Stimulated activated naive CD8-positive, alpha-beta T cell treated with anti-CD3 and anti-CD28 coated beads, Interleukin-15, amount 100 ng/mL, for 72 hours (primary cell): Measurements from ENCODE around the gene RNF212.

Experiments used
- ATAC-seq: fragments of 150-1000 bp; cut with Tn5 transposase; 2 replicates; pipeline ENCODE4 v1.10.0; 2021; ENCODE audit warnings: mild to moderate bottlenecking, moderate library complexity
- DNase-seq, 2 donors: peaks; one replicate each; pipeline ENCODE4 v3.0.0; 2021 to 2022
- H3K27ac Mint-ChIP-seq, 2 donors: one replicate each; pipeline ENCODE4 v1.8.0; 2022; ENCODE audit warnings: mild to moderate bottlenecking in 2 of 2, mixed read lengths in 2 of 2, moderate library complexity in 2 of 2
- H3K27me3 Mint-ChIP-seq: one replicate; pipeline ENCODE4 v1.8.0; 2022; ENCODE audit warnings: mixed read lengths
- H3K4me1 Mint-ChIP-seq: one replicate; pipeline ENCODE4 v1.8.0; 2022; ENCODE audit warnings: mild to moderate bottlenecking, mixed read lengths
- H3K4me3 Mint-ChIP-seq, 2 donors: one replicate each; pipeline ENCODE4 v1.8.0; 2022; ENCODE audit warnings: mild to moderate bottlenecking in 2 of 2, mixed read lengths in 2 of 2, moderate library complexity in 1 of 2
- H3K9me3 Mint-ChIP-seq, 2 donors: one replicate each; pipeline ENCODE4 v1.8.0; 2022; ENCODE audit warnings: mixed read lengths in 2 of 2

The RNF212 gene

GRCh38 chr4:1043651-1044468 lies 69.5 kb downstream of the RNF212 start:
- Mint-ChIP-seq H3K27me3 (peaks cover 56% of the 10 kb centered on the region), H3K27ac (peak overlapping the region in 1 of 2 donors; percentile 63), H3K9me3 (peaks cover 0 to 7% of the 10 kb centered on the region in 2 donors), H3K4me3 (no peak overlapping the region), H3K4me1 (peaks cover 25% of the 10 kb centered on the region)
- ATAC-seq (peak; percentile 47), DNase-seq (peak in 1 of 2 donors; percentile 51)

GRCh38 chr4:1043162-1043561 lies 70.2 kb downstream of the RNF212 start:
- H3K9me3 Mint-ChIP-seq, result peaks cover 0 to 7% of the 10 kb centered on the region in 2 donors
- no peak for DNase-seq
- peaks cover 25% of the 10 kb centered on the region for H3K4me1 Mint-ChIP-seq
- H3K27me3 Mint-ChIP-seq, result peaks cover 49% of the 10 kb centered on the region
- ATAC-seq, result peak; percentile 18
- no peak overlapping the region for H3K27ac Mint-ChIP-seq
- H3K4me3 Mint-ChIP-seq, result peak overlapping the region in 1 of 2 donors; percentile 5

DNA sequence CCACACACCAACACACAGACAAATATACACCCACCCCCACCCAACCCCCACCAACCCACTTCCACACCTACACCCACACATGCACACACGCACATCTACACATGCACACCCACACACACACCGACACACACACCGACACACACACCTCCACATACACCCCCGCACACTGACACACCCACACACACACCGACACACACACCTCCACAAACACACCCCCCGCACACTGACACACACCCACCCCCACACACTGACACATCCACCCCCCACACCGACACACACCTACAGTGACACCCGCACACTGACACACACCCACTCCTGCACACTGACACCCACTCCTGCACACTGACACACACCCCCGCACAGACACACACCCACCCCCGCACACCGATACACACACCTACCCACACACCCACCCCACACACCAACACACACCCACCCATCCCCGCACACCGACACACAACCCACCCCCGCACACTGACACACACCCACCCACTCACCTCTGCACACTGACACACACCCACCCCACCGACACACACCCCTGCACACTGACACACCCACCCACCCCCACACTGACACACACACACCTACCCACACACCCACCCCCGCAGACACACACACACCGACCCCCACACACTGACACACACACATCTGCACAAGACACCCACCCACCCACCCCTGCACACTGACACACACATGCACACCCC lies 70.9 kb downstream of the RNF212 start:
- peak; percentile 13 for ATAC-seq

GRCh38 chr4:1041936-1042330 lies 71.4 kb downstream of the RNF212 start:
- H3K9me3 Mint-ChIP-seq, result peaks cover 0 to 7% of the 10 kb centered on the region in 2 donors
- H3K27ac Mint-ChIP-seq, result no peak overlapping the region
- no peak overlapping the region for H3K4me3 Mint-ChIP-seq
- H3K27me3 Mint-ChIP-seq, result peaks cover 36% of the 10 kb centered on the region
- DNase-seq (no peak), ATAC-seq (no peak)
- H3K4me1 Mint-ChIP-seq, result peaks cover 17% of the 10 kb centered on the region

More for the DNA sequence above, 70.9 kb downstream of the RNF212 start:
- Mint-ChIP-seq H3K4me3 (no peak overlapping the region), H3K27me3 (peaks cover 42% of the 10 kb centered on the region), H3K4me1 (peaks cover 23% of the 10 kb centered on the region), H3K27ac (no peak overlapping the region), H3K9me3 (peaks cover 0 to 7% of the 10 kb centered on the region in 2 donors)
- DNase-seq, result no peak

- ATAC-seq (no peak), DNase-seq (no peak)
- Mint-ChIP-seq H3K4me1 (peaks cover 13% of the 10 kb centered on the region), H3K9me3 (peaks cover 0 to 7% of the 10 kb centered on the region in 2 donors), H3K27me3 (peaks cover 31% of the 10 kb centered on the region), H3K27ac (no peak overlapping the region), H3K4me3 (no peak overlapping the region)
Measured at GRCh38 chr4:1041147-1041935, 72.0 kb downstream of the RNF212 start.

DNA sequence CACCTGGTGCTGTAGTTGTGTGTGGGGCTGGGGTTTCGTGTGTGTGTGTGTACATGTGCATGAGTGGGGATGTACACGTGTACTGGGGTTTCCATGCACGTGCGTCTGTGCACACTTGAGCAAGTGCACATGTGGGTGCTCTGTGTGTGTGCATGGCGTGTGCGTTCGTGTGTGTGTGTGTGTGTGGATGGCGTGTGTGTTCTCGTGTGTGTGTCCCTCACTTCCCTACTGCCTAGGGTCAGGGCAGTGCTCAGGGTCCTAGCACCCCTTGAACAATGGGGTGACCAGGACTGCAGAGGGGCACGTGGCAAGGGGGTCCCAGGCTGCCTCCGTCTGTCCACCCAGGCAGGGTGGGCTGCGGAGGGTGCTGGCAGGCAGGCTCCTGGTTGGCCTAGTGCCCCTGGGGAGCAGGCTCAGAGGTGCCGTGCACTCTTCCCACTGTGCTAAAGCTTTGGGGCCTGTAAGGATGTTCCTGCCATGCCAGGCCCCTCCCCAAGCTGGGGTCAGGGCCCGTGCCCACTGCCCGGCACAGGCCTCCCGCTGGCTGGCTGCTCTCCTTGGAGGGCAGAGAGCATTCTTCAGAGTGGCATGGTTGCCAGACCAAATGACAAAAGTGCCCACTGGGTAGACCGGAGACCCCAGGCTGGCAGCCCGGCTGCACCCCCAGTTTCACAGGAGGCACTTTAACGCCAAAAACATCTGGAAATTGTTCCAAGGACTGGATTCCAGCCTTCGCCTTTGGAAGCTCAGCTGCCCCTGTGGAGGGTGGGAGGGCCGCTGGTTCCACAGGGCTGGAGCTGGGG lies 72.8 kb downstream of the RNF212 start:
- Mint-ChIP-seq H3K27me3 (peaks cover 27% of the 10 kb centered on the region), H3K9me3 (peaks cover 0 to 7% of the 10 kb centered on the region in 2 donors), H3K4me1 (peaks cover 13% of the 10 kb centered on the region), H3K27ac (no peak overlapping the region), H3K4me3 (no peak overlapping the region)
- no peak for DNase-seq
- ATAC-seq, result no peak

DNA sequence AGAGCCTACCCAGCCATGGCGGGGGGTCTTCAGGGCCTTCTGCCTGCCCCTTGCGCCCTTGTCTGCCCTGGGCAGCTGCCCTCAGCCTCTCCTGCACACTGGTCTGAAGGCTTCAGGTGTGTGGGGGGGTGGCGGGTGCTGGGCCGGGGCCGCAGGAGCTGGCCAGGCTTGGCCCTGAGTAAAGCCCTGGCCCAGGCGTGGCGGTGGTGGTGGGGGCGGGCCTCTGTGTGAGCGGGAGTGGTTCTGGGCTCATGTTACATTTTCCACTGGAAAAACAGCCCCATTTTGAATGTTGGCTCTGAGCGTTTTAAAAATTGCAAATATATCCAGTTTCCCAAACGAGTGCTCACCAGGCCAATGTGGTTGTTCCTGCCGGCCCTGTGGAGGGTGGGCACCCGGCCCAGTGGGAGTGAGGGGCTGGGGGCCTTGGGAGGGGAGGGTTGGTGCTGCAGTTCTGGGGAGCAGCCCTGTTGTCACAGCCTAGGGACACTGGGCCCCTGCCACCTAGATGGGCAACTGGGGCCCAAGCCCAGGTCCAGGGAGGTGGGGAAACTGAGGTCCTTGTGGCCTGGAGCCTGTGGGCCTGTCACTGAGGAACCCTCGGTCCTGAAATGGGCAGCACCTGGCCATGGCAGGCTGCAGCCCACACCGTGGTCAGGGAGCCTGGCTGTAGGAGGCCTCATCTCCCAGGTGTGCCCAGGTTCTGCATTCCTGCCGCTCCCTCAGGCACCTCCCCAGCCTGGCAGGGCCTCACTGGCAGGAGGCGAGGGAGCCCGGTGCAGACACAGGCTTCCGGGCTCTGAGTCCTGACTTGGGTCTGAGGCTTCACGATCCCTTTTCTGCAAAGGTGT lies 73.6 kb downstream of the RNF212 start:
- peaks cover 18% of the 10 kb centered on the region for H3K27me3 Mint-ChIP-seq
- peaks cover 0 to 7% of the 10 kb centered on the region in 2 donors for H3K9me3 Mint-ChIP-seq
- ATAC-seq (no peak), DNase-seq (no peak)
- peaks cover 13% of the 10 kb centered on the region for H3K4me1 Mint-ChIP-seq
- no peak overlapping the region for H3K27ac Mint-ChIP-seq
- no peak overlapping the region for H3K4me3 Mint-ChIP-seq

- no peak overlapping the region for H3K27ac Mint-ChIP-seq
Measured at GRCh38 chr4:1038948-1039492, 74.3 kb downstream of the RNF212 start.

DNA sequence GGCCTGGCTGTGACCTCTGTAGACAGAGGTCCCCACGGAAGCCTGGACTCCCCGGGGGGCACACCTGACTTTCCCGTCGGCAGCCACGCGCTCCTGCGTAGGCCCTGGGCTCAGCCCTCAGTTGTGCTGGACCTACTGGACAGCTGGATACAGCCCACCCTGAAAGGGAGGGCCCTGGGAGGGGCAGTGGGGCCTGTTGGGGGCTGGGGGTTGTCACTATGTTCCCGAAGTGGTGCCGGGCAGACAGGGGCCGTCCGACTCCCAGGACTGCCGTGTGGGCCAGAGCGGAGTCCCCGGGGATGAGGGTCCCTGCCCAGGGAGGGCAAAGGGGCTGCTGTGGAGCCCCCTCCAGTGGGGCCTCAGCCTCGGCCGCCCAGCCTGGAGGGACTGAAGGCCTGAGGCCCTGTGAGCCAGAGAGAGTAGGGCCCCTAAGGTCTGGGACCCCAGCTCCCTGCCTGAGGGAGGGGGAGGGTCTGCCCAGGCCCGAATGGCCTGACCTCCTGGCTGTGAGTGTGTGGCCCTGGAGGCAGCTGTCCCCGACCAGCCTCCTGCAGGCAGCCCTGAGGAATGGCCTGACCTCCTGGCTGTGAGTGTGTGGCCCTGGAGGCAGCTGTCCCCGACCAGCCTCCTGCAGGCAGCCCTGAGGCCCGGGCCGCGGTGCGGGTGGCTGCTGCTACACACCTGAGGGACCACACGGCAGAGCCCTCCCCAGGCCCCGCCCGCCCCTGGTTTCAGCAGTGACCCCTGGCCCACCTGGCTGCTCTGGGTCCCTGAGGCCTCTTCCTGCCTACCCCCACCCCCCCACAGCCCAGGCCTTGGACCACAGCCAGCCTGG lies 76.2 kb downstream of the RNF212 start:
- H3K27me3 Mint-ChIP-seq, result peaks cover 5% of the 10 kb centered on the region
- H3K4me3 Mint-ChIP-seq, result no peak overlapping the region
- no peaks in the 10 kb centered on the region for H3K4me1 Mint-ChIP-seq
- no peak overlapping the region for H3K27ac Mint-ChIP-seq
- no peak for DNase-seq
- no peaks in the 10 kb centered on the region for H3K9me3 Mint-ChIP-seq
- no peak for ATAC-seq

More at GRCh38 chr4:1038948-1039492, 74.3 kb downstream of the RNF212 start:
- Mint-ChIP-seq H3K9me3 (peaks cover 0 to 7% of the 10 kb centered on the region in 2 donors), H3K4me1 (peaks cover 9% of the 10 kb centered on the region), H3K4me3 (no peak overlapping the region), H3K27me3 (peaks cover 11% of the 10 kb centered on the region)
- DNase-seq (no peak), ATAC-seq (no peak)

- peak; percentile 16 for ATAC-seq
Measured at GRCh38 chr4:1036095-1036494, 77.3 kb downstream of the RNF212 start.

GRCh38 chr4:1035510-1035909 lies 77.9 kb downstream of the RNF212 start:
- DNase-seq (no peak), ATAC-seq (no peak)
- H3K9me3 Mint-ChIP-seq, result no peaks in the 10 kb centered on the region
- no peak overlapping the region for H3K27ac Mint-ChIP-seq
- peaks cover 8% of the 10 kb centered on the region for H3K27me3 Mint-ChIP-seq
- H3K4me1 Mint-ChIP-seq, result no peaks in the 10 kb centered on the region
- no peak overlapping the region for H3K4me3 Mint-ChIP-seq

More at GRCh38 chr4:1036095-1036494, 77.3 kb downstream of the RNF212 start:
- Mint-ChIP-seq H3K4me1 (no peaks in the 10 kb centered on the region), H3K27me3 (peaks cover 8% of the 10 kb centered on the region), H3K27ac (no peak overlapping the region), H3K4me3 (no peak overlapping the region), H3K9me3 (no peaks in the 10 kb centered on the region)
- DNase-seq, result no peak

GRCh38 chr4:1033840-1034551 lies 79.4 kb downstream of the RNF212 start:
- no peak overlapping the region for H3K27ac Mint-ChIP-seq
- H3K27me3 Mint-ChIP-seq, result peaks cover 8% of the 10 kb centered on the region
- DNase-seq, result no peak
- H3K4me3 Mint-ChIP-seq, result no peak overlapping the region
- no peaks in the 10 kb centered on the region for H3K9me3 Mint-ChIP-seq
- ATAC-seq, result no peak
- H3K4me1 Mint-ChIP-seq, result no peaks in the 10 kb centered on the region

GRCh38 chr4:1032861-1033260 lies 80.5 kb downstream of the RNF212 start:
- Mint-ChIP-seq H3K27ac (no peak overlapping the region), H3K4me1 (no peaks in the 10 kb centered on the region), H3K9me3 (no peaks in the 10 kb centered on the region), H3K4me3 (no peak overlapping the region), H3K27me3 (peaks cover 8% of the 10 kb centered on the region)
- DNase-seq, result no peak
- no peak for ATAC-seq
